GM19351 (cell line): ENCODE results near the gene CLASP1.
A peak's percentile ranks its signal among the peaks of the same experiment; 100 is the strongest.
"Not testable (repeated sequence)": the region's sequence is repeated elsewhere in the genome, so short reads cannot be mapped to it uniquely, and the experiment has no call there.

Source experiments
- ATAC-seq: cut with Tn5 transposase; IDR thresholded peaks from one replicate; pipeline ENCODE4 v1.9.1; 2021; ENCODE audit warnings: mild to moderate bottlenecking, moderate library complexity; ENCODE audit not compliant: unreplicated experiment

CLASP1 gene

GRCh38 chr2:121587131-121587530 is 62.1 kb downstream of the CLASP1 start:
- no peak for ATAC-seq

- no peak for ATAC-seq
These were observed 64.5 kb downstream of the CLASP1 start for GRCh38 chr2:121584741-121585140.

- no peak for ATAC-seq
These were observed 65.7 kb downstream of the CLASP1 start for GRCh38 chr2:121583555-121583954.

GRCh38 chr2:121582272-121582671 is 67.0 kb downstream of the CLASP1 start:
- ATAC-seq, result no peak

GRCh38 chr2:121579309-121579708 is 70.0 kb downstream of the CLASP1 start:
- no peak for ATAC-seq

- no peak for ATAC-seq
These were observed 71.9 kb downstream of the CLASP1 start for GRCh38 chr2:121577381-121577780.

- no peak for ATAC-seq
These were observed 73.0 kb downstream of the CLASP1 start for GRCh38 chr2:121576263-121576662.

- no peak for ATAC-seq
These were observed 73.5 kb downstream of the CLASP1 start for GRCh38 chr2:121575800-121576199.

- ATAC-seq, result no peak
These were observed 78.6 kb downstream of the CLASP1 start for GRCh38 chr2:121570667-121571055.

- no peak for ATAC-seq
These were observed 79.1 kb downstream of the CLASP1 start for GRCh38 chr2:121570036-121570666.

- no peak for ATAC-seq
These were observed 81.3 kb downstream of the CLASP1 start for GRCh38 chr2:121567957-121568409.

GRCh38 chr2:121567452-121567851 is 81.8 kb downstream of the CLASP1 start:
- no peak for ATAC-seq

- no peak for ATAC-seq
These were observed 83.6 kb downstream of the CLASP1 start for GRCh38 chr2:121565389-121566250.

GRCh38 chr2:121564905-121565304 is 84.4 kb downstream of the CLASP1 start:
- no peak for ATAC-seq

GRCh38 chr2:121563754-121564153 is 85.5 kb downstream of the CLASP1 start:
- ATAC-seq, result not testable (repeated sequence)

GRCh38 chr2:121562269-121563176 is 86.7 kb downstream of the CLASP1 start:
- no peak for ATAC-seq

- ATAC-seq, result no peak
These were observed 87.5 kb downstream of the CLASP1 start for GRCh38 chr2:121561617-121562268.

- ATAC-seq, result peak; percentile 78
These were observed 90.9 kb downstream of the CLASP1 start for GRCh38 chr2:121558329-121558728.

GRCh38 chr2:121555008-121555407 is 94.3 kb downstream of the CLASP1 start:
- ATAC-seq, result no peak

GRCh38 chr2:121552477-121553180 is 96.6 kb downstream of the CLASP1 start:
- peak; percentile 56 for ATAC-seq
